ENCODE results near the gene NPIPB8. TPM values are rescaled to one million over a fixed set of nuclear protein-coding genes. Genes with fewer than 3 reads are reported as not detected.
"Not testable (repeated sequence)": the region's sequence is repeated elsewhere in the genome, so short reads cannot be mapped to it uniquely, and the experiment has no call there.

The NPIPB8 gene
- total RNA-seq, 1 experiment from 2014 or later = 1.1 TPM

DNA sequence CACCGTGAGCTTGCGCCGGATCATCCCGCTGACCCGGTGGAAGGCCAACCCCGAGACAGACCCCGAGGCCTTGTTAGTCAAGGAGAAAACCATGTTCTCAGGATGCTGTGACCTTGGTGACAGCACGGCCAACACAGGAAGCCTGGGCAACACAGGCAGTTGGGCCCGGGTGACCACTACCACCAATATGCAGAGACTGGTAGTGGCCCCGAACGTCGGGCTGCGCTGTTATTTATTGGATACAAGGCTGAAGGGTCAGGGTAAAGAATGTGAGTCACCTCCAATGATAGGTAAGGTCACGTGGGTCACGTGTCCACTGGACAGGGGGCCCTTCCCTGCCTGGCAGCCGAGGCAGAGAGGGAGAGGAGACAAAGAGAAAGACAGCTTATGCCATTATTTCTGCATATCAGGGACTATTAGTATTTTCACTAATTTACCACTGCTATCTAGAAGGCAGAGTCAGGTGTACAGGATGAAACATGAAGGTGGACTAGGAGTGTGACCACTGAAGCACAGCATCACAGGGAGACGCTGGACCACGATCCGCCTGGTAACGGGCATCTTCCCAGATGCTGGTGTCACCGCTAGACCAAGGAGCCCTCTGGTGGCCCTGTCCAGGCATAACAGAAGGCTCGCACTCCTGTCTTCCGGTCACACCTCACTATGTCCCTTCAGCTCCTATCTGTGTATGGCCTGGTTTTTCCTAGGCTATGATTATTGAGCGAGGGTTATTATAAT lies 22.2 kb upstream of the NPIPB8 start:
- H3K4me3 ChIP-seq (ENCODE audit: low read length); H3K9ac ChIP-seq (ENCODE audit: low read length); BruUV-seq (replicated peaks); H3K4me1 ChIP-seq (ENCODE audit: insufficient read depth, low read length); H3K9me2 ChIP-seq (replicated peaks; ENCODE audit: low read length); CTCF ChIA-PET; H3F3A ChIP-seq (ENCODE audit: low read length, unreplicated experiment); H3K9me3 ChIP-seq (ENCODE audit: low read length); POLR2A ChIA-PET (ENCODE audit: unreplicated experiment); H3K27me3 ChIP-seq (ENCODE audit: low read length); H3K79me2 ChIP-seq (ENCODE audit: low read length); intact Hi-C loops (cut with micrococcal nuclease); H3K36me3 ChIP-seq (ENCODE audit: low read depth, low read length); H3K27ac ChIP-seq (ENCODE audit: low read length); H4K20me1 ChIP-seq (ENCODE audit: low read length); H3K4me2 ChIP-seq (ENCODE audit: low read length); H2AFZ ChIP-seq (ENCODE audit: low read length); ATAC-seq: not testable (repeated sequence)
- DNase-seq = peak; percentile 46
- TF ChIP-seq, protein P1, sequence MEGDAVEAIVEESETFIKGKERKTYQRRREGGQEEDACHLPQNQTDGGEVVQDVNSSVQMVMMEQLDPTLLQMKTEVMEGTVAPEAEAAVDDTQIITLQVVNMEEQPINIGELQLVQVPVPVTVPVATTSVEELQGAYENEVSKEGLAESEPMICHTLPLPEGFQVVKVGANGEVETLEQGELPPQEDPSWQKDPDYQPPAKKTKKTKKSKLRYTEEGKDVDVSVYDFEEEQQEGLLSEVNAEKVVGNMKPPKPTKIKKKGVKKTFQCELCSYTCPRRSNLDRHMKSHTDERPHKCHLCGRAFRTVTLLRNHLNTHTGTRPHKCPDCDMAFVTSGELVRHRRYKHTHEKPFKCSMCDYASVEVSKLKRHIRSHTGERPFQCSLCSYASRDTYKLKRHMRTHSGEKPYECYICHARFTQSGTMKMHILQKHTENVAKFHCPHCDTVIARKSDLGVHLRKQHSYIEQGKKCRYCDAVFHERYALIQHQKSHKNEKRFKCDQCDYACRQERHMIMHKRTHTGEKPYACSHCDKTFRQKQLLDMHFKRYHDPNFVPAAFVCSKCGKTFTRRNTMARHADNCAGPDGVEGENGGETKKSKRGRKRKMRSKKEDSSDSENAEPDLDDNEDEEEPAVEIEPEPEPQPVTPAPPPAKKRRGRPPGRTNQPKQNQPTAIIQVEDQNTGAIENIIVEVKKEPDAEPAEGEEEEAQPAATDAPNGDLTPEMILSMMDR (conservative IDR thresholded peaks at IDR 0.05; ENCODE audit: low read depth, low read length) = peak; percentile 46; the same call in 1 of the 2 replicates

DNA sequence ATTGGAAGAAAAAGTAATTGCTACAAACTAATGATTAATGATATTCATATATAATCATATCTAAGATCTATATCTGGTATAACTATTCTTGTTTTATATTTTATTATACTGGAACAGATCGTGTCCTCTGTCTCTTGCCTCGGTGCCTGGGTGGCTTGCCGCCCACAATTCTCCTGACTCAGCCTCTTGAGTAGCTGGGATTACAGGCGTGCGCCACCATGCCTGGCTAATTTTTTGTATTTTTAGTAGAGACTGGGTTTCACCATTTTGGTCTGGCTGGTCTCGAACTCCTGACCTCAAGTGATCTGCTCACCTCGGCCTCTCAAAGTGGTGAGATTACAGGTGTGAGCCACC lies 21.7 kb upstream of the NPIPB8 start:
- CTCF ChIA-PET; H3F3A ChIP-seq (ENCODE audit: low read length, unreplicated experiment): not testable (repeated sequence)

GRCh38 chr16:28616636-28617035 lies 21.2 kb upstream of the NPIPB8 start:
- H3K27ac ChIP-seq (ENCODE audit: low read length) = no peak overlapping the region
- no peaks in the 10 kb centered on the region for H3K36me3 ChIP-seq (ENCODE audit: low read depth, low read length)
- H3K79me2 ChIP-seq (ENCODE audit: low read length) = no peaks in the 10 kb centered on the region
- no peak overlapping the region for H2AFZ ChIP-seq (ENCODE audit: low read length)
- no peaks in the 10 kb centered on the region for H3K4me1 ChIP-seq (ENCODE audit: insufficient read depth, low read length)
- TF ChIP-seq EZH2phosphoT487 (IDR thresholded peaks at IDR 0.05; ENCODE audit: borderline replicate concordance, low read length) = no peak
- no peak for TF ChIP-seq EZH2 (IDR thresholded peaks at IDR 0.05; ENCODE audit: low read length, unreplicated experiment)
- TF ChIP-seq, protein P1 (conservative IDR thresholded peaks at IDR 0.05; ENCODE audit: low read depth, low read length) = no peak
- no TSS peak for BruUV-seq (replicated peaks)
- ATAC-seq (no peak), DNase-seq (no peak)
- no peaks in the 10 kb centered on the region for H3K9me2 ChIP-seq (replicated peaks; ENCODE audit: low read length)
- no peak overlapping the region for H3K4me2 ChIP-seq (ENCODE audit: low read length)
- ChIA-PET POLR2A (ENCODE audit: unreplicated experiment) (no interaction called here), CTCF (no interaction called here)
- no peaks in the 10 kb centered on the region for H4K20me1 ChIP-seq (ENCODE audit: low read length)
- H3K4me3 ChIP-seq (ENCODE audit: low read length) = no peak overlapping the region
- H3K9ac ChIP-seq (ENCODE audit: low read length) = no peak overlapping the region
- H3K9me3 ChIP-seq (ENCODE audit: low read length) = no peaks in the 10 kb centered on the region
- intact Hi-C loops (cut with micrococcal nuclease) = no loop called here
- H3F3A ChIP-seq (ENCODE audit: low read length, unreplicated experiment) = no peaks in the 10 kb centered on the region
- H3K27me3 ChIP-seq (ENCODE audit: low read length) = no peaks in the 10 kb centered on the region

More for the DNA sequence above, 21.7 kb upstream of the NPIPB8 start:
- DNase-seq; intact Hi-C loops (cut with micrococcal nuclease); H3K27ac ChIP-seq (ENCODE audit: low read length); H3K27me3 ChIP-seq (ENCODE audit: low read length); H3K9me3 ChIP-seq (ENCODE audit: low read length); H3K4me2 ChIP-seq (ENCODE audit: low read length); H3K36me3 ChIP-seq (ENCODE audit: low read depth, low read length); H3K4me1 ChIP-seq (ENCODE audit: insufficient read depth, low read length); H3K9me2 ChIP-seq (replicated peaks; ENCODE audit: low read length); H2AFZ ChIP-seq (ENCODE audit: low read length); BruUV-seq (replicated peaks); ATAC-seq; POLR2A ChIA-PET (ENCODE audit: unreplicated experiment); H3K9ac ChIP-seq (ENCODE audit: low read length); H3K4me3 ChIP-seq (ENCODE audit: low read length); H3K79me2 ChIP-seq (ENCODE audit: low read length); H4K20me1 ChIP-seq (ENCODE audit: low read length): not testable (repeated sequence)

Data from PC-3 (cell line).